Muscle of arm (tissue), 14 donors: Measurements from ENCODE around the gene FKBP1C. TPM values are rescaled to one million over a fixed set of nuclear protein-coding genes. Genes with fewer than 3 reads are reported as not detected.
"Not testable (repeated sequence)": the region's sequence is repeated elsewhere in the genome, so short reads cannot be mapped to it uniquely, and the experiment has no call there.

Source experiments
- DNase-seq: peaks from one replicate; pipeline ENCODE4 v3.0.0-alpha.2; 2013
- long read RNA-seq, 11 donors: transcript quantifications; one replicate each; lab custom pipeline, GENCODE V29; 2026
- polyA plus RNA-seq, 12 donors: library from polyadenylated mRNA; unstranded; fragments of 120-200 nt; gene quantifications; one replicate each; pipeline ENCODE4 v1.2.1, GENCODE V29; 2013; ENCODE audit not compliant: insufficient read length in 12 of 12

Gene FKBP1C
- 10 to 100 TPM in 1 of 12 donors, 1 to 10 TPM in 6, under 1 TPM in 4, not detected in 1; 0.27 to 16.2 (median 1.7) TPM for polyA plus RNA-seq
- long read RNA-seq, donor 1, transcript FKBP1C-201 (1 exons, 1,579 nt), result major isoform, 16 of 16 reads
- long read RNA-seq, donor 1, partial matches to known transcripts, result 0 of 16 reads
- long read RNA-seq, donor 1, other reads (novel, unspliced or antisense), result 0 of 16 reads
- long read RNA-seq, donor 2, transcript FKBP1C-201 (1 exons, 1,579 nt), result major isoform, 18 of 18 reads
- long read RNA-seq, donor 2, partial matches to known transcripts, result 0 of 18 reads
- long read RNA-seq, donor 2, other reads (novel, unspliced or antisense), result 0 of 18 reads
- long read RNA-seq, donor 3, transcript FKBP1C-201 (1 exons, 1,579 nt), result major isoform, 10 of 10 reads
- long read RNA-seq, donor 3, partial matches to known transcripts, result 0 of 10 reads
- long read RNA-seq, donor 3, other reads (novel, unspliced or antisense), result 0 of 10 reads
- long read RNA-seq, donor 4, partial matches to known transcripts, result 0 of 4 reads
- long read RNA-seq, donor 4, other reads (novel, unspliced or antisense), result 0 of 4 reads
- long read RNA-seq, donor 5, transcript FKBP1C-201 (1 exons, 1,579 nt), result major isoform, 18 of 18 reads
- long read RNA-seq, donor 5, partial matches to known transcripts, result 0 of 18 reads
- long read RNA-seq, donor 5, other reads (novel, unspliced or antisense), result 0 of 18 reads
- long read RNA-seq, donor 6, transcript FKBP1C-201 (1 exons, 1,579 nt), result major isoform, 15 of 15 reads
- long read RNA-seq, donor 6, partial matches to known transcripts, result 0 of 15 reads
- long read RNA-seq, donor 6, other reads (novel, unspliced or antisense), result 0 of 15 reads
- long read RNA-seq, donor 7, transcript FKBP1C-201 (1 exons, 1,579 nt), result major isoform, 9 of 9 reads
- long read RNA-seq, donor 7, partial matches to known transcripts, result 0 of 9 reads
- long read RNA-seq, donor 7, other reads (novel, unspliced or antisense), result 0 of 9 reads
- long read RNA-seq, donor 8, transcript FKBP1C-201 (1 exons, 1,579 nt), result major isoform, 14 of 14 reads
- long read RNA-seq, donor 8, partial matches to known transcripts, result 0 of 14 reads
- long read RNA-seq, donor 8, other reads (novel, unspliced or antisense), result 0 of 14 reads
- long read RNA-seq, donor 9, transcript FKBP1C-201 (1 exons, 1,579 nt), result major isoform, 15 of 15 reads
- long read RNA-seq, donor 9, partial matches to known transcripts, result 0 of 15 reads
- long read RNA-seq, donor 9, other reads (novel, unspliced or antisense), result 0 of 15 reads
- long read RNA-seq, donor 10, transcript FKBP1C-201 (1 exons, 1,579 nt), result major isoform, 25 of 25 reads
- long read RNA-seq, donor 10, partial matches to known transcripts, result 0 of 25 reads
- long read RNA-seq, donor 10, other reads (novel, unspliced or antisense), result 0 of 25 reads
- long read RNA-seq, donor 11, transcript FKBP1C-201 (1 exons, 1,579 nt), result major isoform, 21 of 21 reads
- long read RNA-seq, donor 11, partial matches to known transcripts, result 0 of 21 reads
- long read RNA-seq, donor 11, other reads (novel, unspliced or antisense), result 0 of 21 reads

DNA sequence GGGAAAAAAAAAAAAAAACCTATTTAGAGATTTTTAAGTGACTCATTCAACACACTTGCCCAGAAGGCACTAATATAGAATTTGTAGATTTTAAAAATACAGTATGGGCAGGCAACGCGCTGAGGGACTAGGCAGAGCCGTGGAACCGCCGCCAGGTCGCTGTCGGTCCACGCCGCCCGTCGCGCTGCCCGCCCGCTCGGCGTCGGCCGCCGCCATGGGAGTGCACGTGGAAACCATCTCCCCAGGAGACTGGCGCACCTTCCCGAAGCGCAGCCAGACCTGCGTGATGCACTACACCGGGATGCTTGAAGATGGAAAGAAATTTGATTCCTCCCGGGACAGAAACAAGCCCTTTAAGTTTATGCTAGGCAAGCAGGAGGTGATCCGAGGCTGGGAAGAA, at the start of gene FKBP1C:
TSS of gene FKBP1C (plus strand) at position 127 of the 400 bp plus-strand sequence.
- not testable (repeated sequence) for DNase-seq

DNA sequence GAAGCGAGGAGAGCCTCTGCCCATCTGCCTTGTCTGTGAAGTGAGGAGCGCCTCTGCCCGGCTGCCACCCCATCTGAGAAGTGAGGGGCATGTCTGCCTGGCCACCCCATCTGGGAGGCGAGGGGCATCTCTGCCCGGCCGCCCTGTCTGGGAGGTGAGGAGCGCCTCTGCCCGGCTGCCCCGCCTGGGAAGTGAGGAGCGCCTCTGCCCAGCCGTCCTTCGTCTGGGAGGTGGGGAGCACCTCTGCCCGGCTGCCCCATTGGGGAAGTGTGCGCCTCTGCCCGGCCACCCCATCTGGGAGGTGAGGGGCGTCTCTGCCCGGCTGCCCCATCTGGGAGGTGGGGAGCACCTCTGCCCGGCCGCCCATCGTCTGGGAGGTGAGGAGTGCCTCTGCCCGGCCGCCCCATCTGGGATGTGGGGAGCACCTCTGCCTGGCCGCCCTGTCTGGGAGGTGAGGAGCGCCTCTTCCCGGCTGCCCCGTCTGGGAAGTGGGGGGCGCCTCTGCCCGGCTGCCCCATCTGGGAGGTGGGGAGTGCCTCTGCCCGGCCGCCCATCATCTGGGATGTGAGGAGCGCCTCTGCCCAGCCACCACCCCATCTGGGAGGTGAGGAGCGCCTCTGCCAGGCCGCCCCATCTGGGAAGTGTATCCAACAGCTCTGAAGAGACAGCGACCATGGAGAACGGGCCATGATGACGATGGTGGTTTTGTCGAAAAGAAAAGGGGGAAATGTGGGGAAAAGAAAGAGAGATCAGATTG, 47.0 kb upstream of the FKBP1C start:
- DNase-seq, result not testable (repeated sequence)

DNA sequence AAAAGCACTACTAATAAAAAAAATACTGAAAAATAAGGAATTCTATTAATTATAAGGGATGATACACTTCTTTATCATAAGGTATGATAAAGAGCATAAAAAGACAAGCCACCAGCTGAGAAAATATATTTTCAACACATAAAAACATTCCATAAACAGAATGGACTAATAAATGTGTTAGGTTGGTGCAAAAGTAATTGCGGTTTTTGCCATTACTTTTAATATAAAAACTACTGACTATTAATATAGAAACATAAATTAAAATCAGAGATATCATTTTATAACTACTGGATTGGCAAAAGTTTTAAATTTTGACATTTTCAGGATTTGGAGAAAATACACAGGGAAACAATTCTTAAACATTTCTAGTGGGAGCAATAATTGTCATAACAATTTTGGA, 37.1 kb upstream of the FKBP1C start:
- DNase-seq, result no peak

DNA sequence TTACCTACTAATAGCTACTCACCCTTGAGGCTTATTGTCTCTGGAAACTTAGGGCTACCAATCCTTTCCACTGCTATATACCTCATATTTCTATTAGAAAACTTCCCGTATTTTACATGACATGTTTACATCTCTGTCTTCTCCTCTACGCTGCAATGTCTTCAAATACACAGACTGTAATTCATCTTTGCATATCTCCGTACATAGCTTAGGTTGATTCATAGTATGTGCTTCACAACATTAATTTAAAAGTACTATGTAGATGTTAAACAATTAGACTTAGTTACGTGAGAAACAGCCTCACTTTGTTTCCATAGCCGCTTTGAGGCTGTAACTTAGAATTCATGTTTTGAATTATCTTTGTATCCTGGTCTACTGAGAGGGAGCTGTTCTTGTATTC, 35.1 kb upstream of the FKBP1C start:
- DNase-seq, result no peak

DNA sequence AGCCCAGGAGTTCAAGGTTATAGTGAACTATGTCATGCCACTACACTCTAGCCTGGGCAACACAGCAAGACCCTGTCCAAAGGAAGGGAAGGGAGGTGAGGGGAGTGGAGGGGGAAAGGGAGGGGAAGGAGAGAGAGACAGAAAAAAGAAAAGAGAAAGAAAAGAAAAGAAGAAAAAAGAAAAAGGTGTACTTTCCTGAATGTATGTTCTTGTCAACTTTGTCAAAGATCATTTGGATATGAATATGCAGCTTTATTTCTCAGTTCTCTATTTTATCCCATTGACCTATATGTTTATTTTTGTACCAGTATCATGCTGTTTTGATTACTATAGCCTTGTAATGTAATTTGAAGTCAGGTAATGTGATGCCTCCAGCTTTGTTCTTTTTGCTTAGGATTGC, 30.9 kb upstream of the FKBP1C start:
- DNase-seq, result no peak

DNA sequence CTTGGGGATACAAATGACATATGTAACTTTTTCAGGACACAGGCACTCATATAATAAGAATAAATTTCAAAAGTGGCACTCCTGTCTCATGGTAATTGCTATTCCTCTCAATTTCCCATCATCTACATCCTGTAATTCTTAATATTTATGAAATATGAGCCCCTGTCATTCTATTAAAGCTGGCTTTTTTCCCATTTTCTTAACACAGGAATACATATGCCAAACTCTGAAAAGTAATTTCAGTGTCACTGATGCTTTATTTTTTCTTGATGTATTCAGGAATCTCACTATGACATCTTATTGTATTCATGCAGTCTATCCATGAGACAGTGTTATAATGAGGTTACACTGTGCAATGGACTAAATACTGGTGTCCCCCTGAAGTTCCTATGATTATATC, 24.3 kb upstream of the FKBP1C start:
- DNase-seq, result no peak

DNA sequence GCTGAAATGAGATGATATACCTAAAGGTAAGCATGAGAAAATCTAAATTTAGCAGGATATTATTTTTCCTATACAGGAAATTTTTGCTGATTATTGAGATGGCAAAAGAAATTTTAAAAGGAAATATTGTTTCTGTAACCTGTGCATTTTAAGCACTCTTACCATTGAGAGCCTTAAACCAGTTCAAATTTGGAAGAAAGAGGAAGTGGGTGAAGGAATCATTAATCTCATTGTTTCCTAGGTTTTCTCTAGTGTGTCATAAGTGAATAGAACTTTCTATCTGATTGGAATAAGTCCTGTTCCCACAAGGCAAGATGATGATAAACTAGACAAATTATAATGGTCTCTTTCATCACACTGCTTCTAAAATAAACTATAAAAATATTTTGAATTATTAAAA, 22.4 kb upstream of the FKBP1C start:
- DNase-seq, result no peak

DNA sequence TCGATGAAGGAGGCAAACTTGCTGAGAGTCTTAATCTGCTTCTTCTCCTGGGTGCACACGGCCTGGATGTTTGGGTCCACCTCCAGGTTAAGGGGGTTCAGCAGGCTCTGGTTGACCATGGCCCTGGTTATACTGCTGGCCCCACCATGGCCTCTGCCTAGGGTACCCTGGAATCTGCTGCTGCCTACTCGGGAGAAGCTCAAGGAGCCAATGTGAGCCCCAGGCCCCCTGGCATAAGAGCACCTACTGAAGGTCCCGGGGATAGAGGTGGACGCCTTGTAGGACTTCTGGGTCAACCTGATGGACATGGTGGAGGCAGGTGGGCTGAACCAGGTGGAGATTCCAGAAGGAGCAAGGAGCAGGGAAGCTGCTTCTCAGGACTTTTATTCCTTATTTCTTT, 17.9 kb upstream of the FKBP1C start:
- DNase-seq, result no peak

DNA sequence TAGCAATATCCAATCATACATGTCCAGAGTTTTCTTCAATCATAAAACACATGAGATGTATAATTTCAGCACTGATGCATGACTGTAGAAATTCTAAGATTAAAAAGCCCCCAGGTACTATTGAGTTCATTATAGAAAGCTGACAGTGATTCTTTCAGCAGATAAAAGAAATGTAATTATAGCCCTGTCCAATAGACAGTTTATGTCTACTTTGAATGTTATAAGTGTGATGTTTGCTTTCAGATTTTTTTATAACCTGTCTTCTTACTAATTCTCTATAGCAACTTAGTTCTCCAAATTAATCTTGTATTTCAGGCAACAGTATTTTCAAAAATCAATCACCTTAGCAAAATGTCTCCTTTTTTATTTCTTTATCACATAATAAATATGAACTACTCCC, 13.5 kb upstream of the FKBP1C start:
- DNase-seq, result no peak

DNA sequence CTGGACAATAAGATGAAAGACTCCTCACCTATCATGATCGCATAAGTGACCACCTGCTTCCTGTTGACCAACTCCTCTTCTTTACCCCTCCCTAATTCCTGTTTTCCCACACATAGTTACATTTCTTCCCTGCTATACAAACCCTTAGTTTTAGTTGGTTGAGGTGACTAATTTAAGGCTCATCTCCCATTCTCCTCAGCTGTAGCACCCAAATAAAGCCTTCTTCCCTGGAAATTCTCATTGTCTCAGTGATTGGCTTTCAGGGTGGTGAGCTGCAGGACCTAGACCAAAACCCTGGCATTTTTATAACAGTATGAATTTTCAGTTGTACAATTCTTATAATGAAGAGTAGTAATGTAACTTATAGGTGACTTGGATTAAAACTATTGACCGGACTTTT, 2.1 kb downstream of the FKBP1C start:
- DNase-seq, result no peak

DNA sequence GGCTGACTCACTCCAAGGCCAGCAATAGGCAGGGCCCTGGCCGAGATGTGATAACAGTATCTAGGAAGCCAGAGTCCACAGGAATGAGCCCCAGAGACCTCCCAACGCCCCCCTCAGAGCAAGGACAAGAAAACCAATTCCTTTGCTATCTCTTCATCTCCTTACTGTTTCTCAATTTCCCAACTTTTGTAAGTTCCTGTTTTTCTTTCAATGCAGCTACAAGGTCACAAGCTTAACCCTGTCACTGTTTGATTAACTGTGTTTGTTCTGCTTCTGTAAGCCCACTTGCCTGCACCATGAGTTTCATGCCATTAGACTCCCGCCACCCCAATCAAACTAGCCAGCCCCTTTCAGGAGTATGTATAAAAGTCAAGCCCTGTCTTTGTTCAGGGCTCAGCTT, 3.5 kb downstream of the FKBP1C start:
- no peak for DNase-seq

DNA sequence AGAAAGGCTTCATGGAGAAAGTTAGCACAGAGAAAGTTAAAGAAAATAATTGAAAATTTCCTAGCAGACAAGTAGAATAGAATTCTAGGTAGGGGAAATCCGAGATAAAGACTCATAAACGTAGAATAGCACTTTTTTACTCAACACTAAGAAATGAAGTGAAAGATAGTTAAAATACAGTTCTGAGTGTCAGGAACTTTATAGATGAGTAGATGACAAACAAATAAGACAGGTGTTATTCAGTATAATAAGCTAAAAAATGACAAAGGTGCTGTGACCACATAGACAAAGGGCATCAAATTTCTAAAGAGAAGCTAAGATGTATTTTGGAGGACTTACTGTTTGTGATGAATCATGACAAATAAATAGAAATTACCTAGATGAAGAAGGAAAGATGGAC, 12.9 kb downstream of the FKBP1C start:
- DNase-seq, result no peak

DNA sequence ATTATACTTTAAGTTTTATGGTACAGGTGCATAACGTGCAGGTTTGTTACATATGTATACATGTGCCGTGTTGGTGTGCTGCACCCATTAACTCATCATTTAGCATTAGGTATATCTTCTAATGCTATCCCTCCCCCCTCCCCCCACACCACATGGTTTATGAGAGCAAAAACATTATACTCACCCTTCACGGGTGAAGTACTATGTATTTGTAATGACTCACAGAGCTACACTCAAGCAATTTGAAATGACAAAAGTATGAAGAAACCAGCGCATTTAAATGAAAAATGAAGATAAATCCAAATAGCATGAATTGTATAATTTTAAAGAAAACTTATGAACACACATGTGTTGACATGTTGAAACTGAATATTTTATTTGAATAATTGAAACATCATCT, 14.7 kb downstream of the FKBP1C start:
- not testable (repeated sequence) for DNase-seq

DNA sequence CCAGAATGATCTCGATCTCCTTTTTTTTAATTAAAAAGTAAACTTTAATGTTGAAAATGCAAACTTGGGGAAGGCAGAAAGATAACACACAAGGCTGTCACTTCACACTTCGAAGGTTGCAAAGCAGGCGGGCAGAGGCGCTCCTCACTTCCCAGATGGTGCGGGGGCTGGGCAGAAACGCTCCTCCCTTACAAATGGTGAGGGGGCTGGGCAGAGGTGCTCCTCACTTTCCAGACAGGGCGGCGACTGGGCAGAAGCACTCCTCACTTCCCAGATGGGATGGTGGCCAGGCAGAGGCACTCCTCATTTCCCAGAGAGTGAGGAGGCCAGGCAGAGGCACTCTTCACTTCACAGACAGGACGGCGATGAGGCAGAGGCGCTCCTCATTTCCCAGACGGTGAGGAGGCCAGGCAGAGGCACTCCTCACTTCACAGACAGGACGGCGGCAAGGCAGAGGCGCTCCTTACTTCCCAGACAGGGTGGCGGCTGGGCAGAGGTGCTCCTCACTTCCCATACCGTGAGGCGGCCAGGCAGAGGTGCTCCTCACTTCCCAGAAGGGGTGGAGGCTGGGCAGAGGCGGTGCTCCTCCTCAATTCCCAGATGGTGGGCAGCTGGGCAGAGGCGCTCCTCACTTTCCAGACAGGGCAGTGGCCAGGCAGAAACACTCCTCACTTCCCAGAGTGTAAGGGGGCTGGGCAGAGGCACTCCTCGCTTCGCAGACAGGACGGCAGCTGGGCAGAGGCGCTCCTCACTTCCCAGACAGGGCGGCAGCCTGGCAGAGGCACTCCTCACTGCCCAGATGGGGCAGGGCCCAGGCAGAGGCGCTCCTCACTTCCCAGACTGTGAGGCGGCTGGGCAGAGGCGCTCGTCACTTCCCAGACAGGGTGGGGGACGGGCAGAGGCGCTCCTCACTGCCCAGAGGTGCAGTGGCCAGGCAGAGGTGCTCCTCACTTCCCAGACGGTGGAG, 16.9 kb downstream of the FKBP1C start:
- not testable (repeated sequence) for DNase-seq

DNA sequence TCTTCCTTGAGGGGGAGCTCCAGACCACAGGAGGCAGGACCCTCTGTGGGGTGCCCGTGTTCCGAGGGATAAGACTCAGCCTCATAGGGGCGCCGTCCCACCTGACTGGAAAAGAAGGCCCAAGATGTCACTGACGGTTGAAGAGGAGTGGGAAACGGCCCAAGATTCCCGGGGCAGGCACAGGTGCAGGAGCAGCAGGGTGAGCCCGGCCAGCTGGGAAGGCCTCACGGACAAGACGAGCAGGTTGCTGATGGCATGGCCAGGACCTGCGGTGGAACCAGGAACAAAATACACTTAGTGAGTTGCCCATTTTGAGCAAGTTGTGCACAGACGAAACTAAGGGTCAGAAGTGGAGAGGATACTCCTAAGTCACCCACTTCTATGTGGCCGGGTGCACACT, 18.8 kb downstream of the FKBP1C start:
- not testable (repeated sequence) for DNase-seq

DNA sequence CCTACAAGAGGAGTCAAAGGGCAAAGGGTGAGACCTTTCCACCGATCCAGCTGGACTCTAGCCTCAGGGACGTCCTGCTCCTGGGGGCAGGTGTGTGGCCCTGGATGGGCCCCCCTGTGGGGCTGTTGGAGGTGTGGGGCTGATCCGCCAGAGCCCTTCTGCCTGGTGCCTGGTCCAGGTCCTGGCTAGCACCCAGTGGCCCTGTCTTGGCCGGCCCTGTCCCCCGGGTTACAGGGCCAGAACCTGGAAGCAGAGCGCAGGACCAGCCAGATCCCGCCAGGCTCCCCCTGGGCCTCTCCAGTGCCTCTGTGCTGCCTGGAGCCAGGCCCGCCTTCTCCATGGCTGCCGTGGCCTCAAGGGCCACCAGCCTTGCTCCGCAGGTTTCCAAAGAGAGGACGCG, 19.2 kb downstream of the FKBP1C start:
- DNase-seq, result not testable (repeated sequence)

DNA sequence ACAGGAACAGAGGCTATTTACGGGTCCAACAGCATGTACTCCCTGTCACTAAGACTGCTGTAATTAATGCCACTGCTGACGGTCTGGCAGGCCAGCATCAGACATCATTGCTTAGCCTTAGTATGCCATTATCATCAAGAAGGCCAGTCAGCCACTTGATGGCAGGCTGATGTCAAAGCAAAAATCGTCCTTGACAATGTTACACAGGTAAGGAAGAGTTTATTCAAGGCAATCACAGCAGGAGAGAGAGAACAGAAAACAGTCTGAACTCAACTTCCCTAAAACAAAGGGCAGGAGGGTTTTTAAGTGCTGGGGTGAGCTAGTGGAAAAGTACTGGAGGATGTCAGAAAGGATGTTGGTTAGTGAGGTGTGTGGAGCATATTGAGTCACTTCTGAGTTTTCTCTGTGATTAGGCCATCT, 25.1 kb downstream of the FKBP1C start:
- DNase-seq, result no peak

DNA sequence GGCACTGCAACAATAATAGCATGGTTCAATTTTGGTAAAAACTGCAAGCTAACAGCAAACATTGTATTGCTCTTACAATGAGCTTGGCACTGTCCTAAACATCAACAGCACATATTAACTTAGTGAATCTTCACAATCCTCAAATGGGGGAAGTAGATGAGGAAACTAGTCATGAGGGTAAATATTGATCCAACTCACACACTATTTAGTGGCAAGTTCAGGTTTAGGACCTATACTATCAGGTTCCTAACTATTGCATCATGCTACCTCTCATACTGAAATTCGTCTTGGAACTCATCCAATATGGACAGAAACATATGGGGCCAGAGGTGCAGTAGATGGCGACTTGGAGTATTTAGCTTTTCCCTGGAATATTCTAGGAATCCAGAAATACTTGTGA, 34.2 kb downstream of the FKBP1C start:
- DNase-seq, result no peak

DNA sequence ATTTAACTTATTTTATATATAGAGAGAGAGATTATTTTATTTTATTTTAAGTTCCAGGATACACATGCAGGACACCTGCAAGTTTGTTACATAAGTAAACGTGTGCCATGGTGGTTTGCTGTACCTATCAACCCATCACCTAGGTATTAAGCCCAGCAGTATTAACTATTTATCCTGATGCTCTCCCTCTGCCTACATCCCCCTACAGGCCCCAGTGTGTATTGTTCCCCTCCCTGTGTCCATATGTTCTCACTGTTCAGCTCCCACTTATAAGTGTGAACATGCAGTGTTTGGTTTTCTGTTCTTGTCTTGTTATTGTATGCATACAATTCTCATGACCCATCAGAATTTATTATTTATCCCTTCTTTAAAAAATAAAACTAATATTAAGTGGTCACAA, 34.6 kb downstream of the FKBP1C start:
- DNase-seq, result no peak
